GM12878 (cell line): Measurements from ENCODE around the gene RNF220. TPM values are rescaled to one million over a fixed set of nuclear protein-coding genes. Genes with fewer than 3 reads are reported as not detected.

ENCODE experiments used
- ATF3 ChIP-seq: IDR thresholded peaks from 2 replicates; pipeline ENCODE4 v1.6.1; 2011; ENCODE audit warnings: low read depth, mild to moderate bottlenecking, low read length, moderate library complexity, borderline replicate concordance; ENCODE audit errors: extremely low read depth
- GABPA ChIP-seq: IDR thresholded peaks from 2 replicates; pipeline ENCODE4 v1.6.1; 2014; ENCODE audit warnings: antibody characterized with exemption, low read depth, mild to moderate bottlenecking, inconsistent platforms
- KAT2A ChIP-seq: conservative IDR thresholded peaks from 2 replicates; pipeline ENCODE4 v1.6.1; 2011; ENCODE audit warnings: low read depth, low read length; ENCODE audit not compliant: control insufficient read depth
- KLF5 ChIP-seq: fragments of 450-650 bp; IDR thresholded peaks from 2 replicates; pipeline ENCODE4 v1.6.1; 2014; ENCODE audit warnings: mild to moderate bottlenecking; ENCODE audit not compliant: partially characterized antibody
- MEF2A ChIP-seq: IDR thresholded peaks from 2 replicates; pipeline ENCODE4 v1.6.1; 2011; ENCODE audit warnings: low read depth, mild to moderate bottlenecking, low read length, moderate library complexity; ENCODE audit not compliant: insufficient read depth
- MYC ChIP-seq: IDR thresholded peaks from 2 replicates; pipeline ENCODE4 v1.6.1; 2011; ENCODE audit warnings: mild to moderate bottlenecking, low read length, moderate library complexity, inconsistent platforms; ENCODE audit not compliant: insufficient read depth, insufficient replicate concordance, insufficient read length, severe bottlenecking
- NFIC ChIP-seq: IDR thresholded peaks from 2 replicates; pipeline ENCODE4 v1.6.1; 2012; ENCODE audit warnings: low read depth, mild to moderate bottlenecking, inconsistent platforms, low read length, moderate library complexity
- NKRF ChIP-seq: fragments of 450-650 bp; conservative IDR thresholded peaks from 2 replicates; pipeline ENCODE4 v1.6.1; 2017; ENCODE audit warnings: mild to moderate bottlenecking, moderate library complexity
- NR2C1 ChIP-seq: fragments of 450-650 bp; IDR thresholded peaks from 2 replicates; pipeline ENCODE4 v1.6.1; 2017; ENCODE audit warnings: antibody characterized with exemption, mild to moderate bottlenecking, moderate library complexity
- PAX5 ChIP-seq: IDR thresholded peaks from 2 replicates; pipeline ENCODE4 v1.6.1; 2011; ENCODE audit warnings: low read depth, low read length, borderline replicate concordance
- PAX8 ChIP-seq: fragments of 450-650 bp; IDR thresholded peaks from 2 replicates; pipeline ENCODE4 v1.6.1; 2017; ENCODE audit warnings: mild to moderate bottlenecking, moderate library complexity
- PBX3 ChIP-seq: IDR thresholded peaks from 2 replicates; pipeline ENCODE4 v1.6.1; 2011; ENCODE audit warnings: mild to moderate bottlenecking, low read depth, low read length, moderate library complexity; ENCODE audit not compliant: insufficient replicate concordance
- PKNOX1 ChIP-seq: fragments of 450-650 bp; IDR thresholded peaks from 2 replicates; pipeline ENCODE4 v1.6.1; 2016; ENCODE audit warnings: mild to moderate bottlenecking
- RUNX3 ChIP-seq: IDR thresholded peaks from 2 replicates; pipeline ENCODE4 v1.6.1; 2012; ENCODE audit warnings: low read length, inconsistent platforms
- USF1 ChIP-seq: IDR thresholded peaks from 2 replicates; pipeline ENCODE4 v1.6.1; 2011; ENCODE audit warnings: borderline replicate concordance, low read depth, mild to moderate bottlenecking, moderate library complexity, mixed read lengths, low read length; ENCODE audit not compliant: insufficient read depth; ENCODE audit errors: extremely low read length
- ZBTB40 ChIP-seq: fragments of 450-650 bp; IDR thresholded peaks from 2 replicates; pipeline ENCODE4 v1.6.1; 2016; ENCODE audit warnings: mild to moderate bottlenecking, moderate library complexity, borderline replicate concordance
- ZZZ3 ChIP-seq: IDR thresholded peaks from 2 replicates; pipeline ENCODE4 v1.6.1; 2011; ENCODE audit warnings: low read depth; ENCODE audit not compliant: control insufficient read depth, insufficient read length
- polyA plus RNA-seq, 11 experiments: library from polyadenylated mRNA; depleted of rRNA in 4 of 11; unstranded in 6 of 11; stranded (reverse) in 5 of 11; fragments of >200 nt; fragmentation: Nextera tagmentation in 4 of 11; fragmentation: Illumina TruSeq in 1 of 11; extraction: Ambion mirVana in 4 of 11; extraction: Trizol in 1 of 11; gene quantifications; 1 replicate in 1 of 11; 2 replicates in 10 of 11; pipeline versions ENCODE4 v1.2.1 to v1.2.3, GENCODE V29; 2011 to 2016; ENCODE audit warnings: inconsistent platforms in 2 of 11, missing spikeins in 2 of 11, low read depth in 1 of 11
- total RNA-seq, 4 experiments: library from RNA; depleted of rRNA in 3 of 4; stranded (reverse); fragments of >200 nt in 3 of 4; fragmentation: Illumina TruSeq in 1 of 4; extraction: Trizol in 1 of 4; gene quantifications; 2 replicates each; pipeline versions ENCODE4 v1.2.1 to v1.2.3, GENCODE V29; 2013 to 2021

Gene RNF220
- total and polyA plus RNA-seq, 10 of the 15 experiments (the other 5 are each of a cell fraction or from before 2014, with no cell fraction given): 4.6 to 84.1 (median 53.7) TPM

- TF ChIP-seq NR2C1: peak; percentile 98
- no peak for TF ChIP-seq PKNOX1
- peak; percentile 1 for TF ChIP-seq PBX3
- TF ChIP-seq ATF3: peak; percentile 50; the same call in 1 of the 2 replicates
- TF ChIP-seq ZZZ3: no peak
- no peak for TF ChIP-seq RUNX3
- no peak for TF ChIP-seq GABPA
- TF ChIP-seq PAX5: peak; percentile 11; the same call in 1 of the 2 replicates
- TF ChIP-seq KLF5: peak; percentile 90
- TF ChIP-seq ZBTB40: no peak
- TF ChIP-seq NKRF: peak; percentile 98
- peak; percentile 89 for TF ChIP-seq USF1
- TF ChIP-seq PAX8: no peak
- no peak for TF ChIP-seq NFIC
- peak; percentile 96 for TF ChIP-seq MYC
- TF ChIP-seq MEF2A: 0 out of 2 replicates have a peak, but pooled peaks have one; percentile 26
- TF ChIP-seq KAT2A: no peak
These were observed 226.8 kb downstream of the RNF220 start (continued) for GRCh38 chr1:44631647-44632539.
